CD14-positive monocyte (primary cell): Measurements from ENCODE around the gene PDCD1. TPM values are rescaled to one million over a fixed set of nuclear protein-coding genes. Genes with fewer than 3 reads are reported as not detected.

ENCODE experiments used
- DNase-seq, 3 donors: peaks; one replicate each; pipeline ENCODE4 v3.0.0-alpha.2; 2011 to 2022
- H2AFZ ChIP-seq: 2 replicates; pipeline ENCODE4 v1.6.0; 2012; ENCODE audit warnings: mild to moderate bottlenecking, low read depth, low read length, inconsistent platforms; ENCODE audit not compliant: insufficient read depth, poor library complexity, severe bottlenecking
- H3K27ac ChIP-seq, 2 donors: 1 replicate in 1 of 2; 2 replicates in 1 of 2; pipeline ENCODE4 v1.5.1; 2012 to 2013; ENCODE audit warnings: low read length in 2 of 2, control low read depth in 1 of 2, inconsistent platforms in 1 of 2, low read depth in 1 of 2, mild to moderate bottlenecking in 1 of 2
- H3K27me3 ChIP-seq, 2 donors: one replicate each; pipeline versions ENCODE4 v1.6.0 to v1.6.1; 2011 to 2013; ENCODE audit warnings: low read length in 2 of 2; ENCODE audit not compliant: control insufficient read depth in 2 of 2, insufficient read depth in 2 of 2
- H3K36me3 ChIP-seq, 2 donors: replicated peaks in 1 of 2; 1 replicate in 1 of 2; 2 replicates in 1 of 2; pipeline versions ENCODE4 v1.5.1 to v1.6.1; 2012 to 2013; ENCODE audit warnings: low read length in 2 of 2, control low read depth in 1 of 2, inconsistent platforms in 1 of 2, mild to moderate bottlenecking in 1 of 2; ENCODE audit not compliant: insufficient read depth in 2 of 2, control insufficient read depth in 1 of 2
- H3K4me1 ChIP-seq, 2 donors: 1 replicate in 1 of 2; 2 replicates in 1 of 2; pipeline versions ENCODE4 v1.5.1 to v1.6.1; 2012 to 2013; ENCODE audit warnings: low read length in 2 of 2, control low read depth in 1 of 2, inconsistent platforms in 1 of 2, mild to moderate bottlenecking in 1 of 2, moderate library complexity in 1 of 2; ENCODE audit not compliant: insufficient read depth in 2 of 2, control insufficient read depth in 1 of 2
- H3K4me2 ChIP-seq: replicated peaks from 2 replicates; pipeline ENCODE3; 2012; ENCODE audit warnings: low read length, moderate library complexity, mild to moderate bottlenecking; ENCODE audit not compliant: poor library complexity, severe bottlenecking; ENCODE audit errors: extremely low read depth
- H3K4me3 ChIP-seq, 3 experiments: fragments of 200-600 bp in 1 of 3; sonication (generic) in 1 of 3; replicated peaks in 1 of 3; 1 replicate in 2 of 3; 2 replicates in 1 of 3; pipeline ENCODE4 v1.5.1; 2011 to 2013; ENCODE audit warnings: low read length in 3 of 3, mild to moderate bottlenecking in 3 of 3, control low read depth in 2 of 3, low read depth in 2 of 3, inconsistent platforms in 1 of 3, moderate library complexity in 1 of 3
- H3K79me2 ChIP-seq: 2 replicates; pipeline ENCODE4 v1.6.0; 2012; ENCODE audit warnings: mild to moderate bottlenecking, control low read depth, inconsistent platforms, low read length, moderate library complexity; ENCODE audit not compliant: insufficient read depth
- H3K9ac ChIP-seq: 2 replicates; pipeline ENCODE4 v1.6.0; 2017; ENCODE audit warnings: low read length, mild to moderate bottlenecking; ENCODE audit not compliant: insufficient read depth, poor library complexity, severe bottlenecking
- H3K9me3 ChIP-seq, 2 donors: replicated peaks in 1 of 2; 1 replicate in 1 of 2; 2 replicates in 1 of 2; pipeline versions ENCODE4 v1.5.1 to v1.6.1; 2012 to 2013; ENCODE audit warnings: low read length in 2 of 2, control low read depth in 1 of 2; ENCODE audit not compliant: control insufficient read depth in 1 of 2, insufficient read depth in 1 of 2
- H4K20me1 ChIP-seq: 2 replicates; pipeline ENCODE4 v1.6.0; 2012; ENCODE audit warnings: mild to moderate bottlenecking, low read length, control low read depth, moderate library complexity; ENCODE audit not compliant: insufficient read depth
- H3K27ac Mint-ChIP-seq, 7 donors: one replicate each; pipeline ENCODE4 v1.8.0; 2020; ENCODE audit warnings: mild to moderate bottlenecking in 7 of 7, mixed read lengths in 7 of 7, moderate library complexity in 6 of 7, inconsistent platforms in 2 of 7
- H3K27me3 Mint-ChIP-seq, 3 donors: one replicate each; pipeline ENCODE4 v1.8.0; 2021 to 2022; ENCODE audit warnings: low read depth in 3 of 3, mild to moderate bottlenecking in 3 of 3, mixed read lengths in 3 of 3, moderate library complexity in 3 of 3, inconsistent platforms in 1 of 3
- H3K36me3 Mint-ChIP-seq, 2 donors: one replicate each; pipeline ENCODE4 v1.8.0; 2020; ENCODE audit warnings: mixed read lengths in 2 of 2, inconsistent platforms in 1 of 2, mild to moderate bottlenecking in 1 of 2
- H3K4me1 Mint-ChIP-seq: one replicate; pipeline ENCODE4 v1.8.0; 2020; ENCODE audit warnings: mild to moderate bottlenecking, mixed read lengths
- H3K4me3 Mint-ChIP-seq, 2 donors: one replicate each; pipeline ENCODE4 v1.8.0; 2020; ENCODE audit warnings: mild to moderate bottlenecking in 2 of 2, mixed read lengths in 2 of 2, moderate library complexity in 1 of 2
- H3K9me3 Mint-ChIP-seq, 7 donors: one replicate each; pipeline ENCODE4 v1.8.0; 2020 to 2022; ENCODE audit warnings: mixed read lengths in 7 of 7, mild to moderate bottlenecking in 6 of 7, moderate library complexity in 6 of 7, inconsistent platforms in 2 of 7
- WGBS: methylation state at CpG from one replicate; pipeline ENCODE4 v1.1.5; 2013; ENCODE audit warnings: missing lambda C conversion rate; ENCODE audit not compliant: insufficient coverage; 5-methylcytosine and 5-hydroxymethylcytosine counted together
- intact Hi-C, 2 donors: fragments of 100-400 bp; cut with micrococcal nuclease; formaldehyde crosslinking; loops; one replicate each; pipeline versions ENCODE4 v1.15.0 to v1.15.1; 2023
- polyA plus RNA-seq, 3 donors: library from polyadenylated mRNA; depleted of rRNA in 1 of 3; unstranded in 2 of 3; stranded (reverse) in 1 of 3; fragments of 300-500 nt in 2 of 3; fragments of >200 nt in 1 of 3; fragmentation: Illumina TruSeq in 2 of 3; gene quantifications; 1 replicate in 2 of 3; 2 replicates in 1 of 3; pipeline ENCODE4 v1.2.3, GENCODE V29; 2012 to 2021
- TF ChIP-seq, protein P1 (sequence below): fragments of 200-600 bp; IDR thresholded peaks from one replicate; pipeline ENCODE4 v1.8.0; 2022; ENCODE audit warnings: antibody characterized with exemption, mild to moderate bottlenecking

PDCD1 gene
- polyA plus RNA-seq, 3 donors = 0.08 TPM; not detected in 2

- no peaks in the 10 kb centered on the region for H3K27me3 ChIP-seq
- H3K4me1 ChIP-seq = peaks cover 14 to 35% of the 10 kb centered on the region in 2 donors
- WGBS = 6% methylated on average over 62 of the region's 65 CpGs
- no peaks in the 10 kb centered on the region for H3K36me3 ChIP-seq
- peak; percentile 43 to 49 (median 47) for DNase-seq
- H3K9ac ChIP-seq = peak overlapping the region; percentile 43
- Mint-ChIP-seq H3K9me3 (peaks cover 0 to 3% (median 0%) of the 10 kb centered on the region in 7 donors), H3K4me3 (peak overlapping the region; percentile 78 to 90), H3K4me1 (peaks cover 38% of the 10 kb centered on the region), H3K36me3 (peaks cover 4 to 6% of the 10 kb centered on the region in 2 donors), H3K27ac (peak overlapping the region in 5 of 7 donors; percentile 45 to 85 (median 76)), H3K27me3 (peaks cover 7 to 27% (median 23%) of the 10 kb centered on the region in 3 donors)
- peak overlapping the region; percentile 56 for H2AFZ ChIP-seq
- intact Hi-C loops = no loop called here
- no peaks in the 10 kb centered on the region for H3K9me3 ChIP-seq
- TF ChIP-seq, protein P1, sequence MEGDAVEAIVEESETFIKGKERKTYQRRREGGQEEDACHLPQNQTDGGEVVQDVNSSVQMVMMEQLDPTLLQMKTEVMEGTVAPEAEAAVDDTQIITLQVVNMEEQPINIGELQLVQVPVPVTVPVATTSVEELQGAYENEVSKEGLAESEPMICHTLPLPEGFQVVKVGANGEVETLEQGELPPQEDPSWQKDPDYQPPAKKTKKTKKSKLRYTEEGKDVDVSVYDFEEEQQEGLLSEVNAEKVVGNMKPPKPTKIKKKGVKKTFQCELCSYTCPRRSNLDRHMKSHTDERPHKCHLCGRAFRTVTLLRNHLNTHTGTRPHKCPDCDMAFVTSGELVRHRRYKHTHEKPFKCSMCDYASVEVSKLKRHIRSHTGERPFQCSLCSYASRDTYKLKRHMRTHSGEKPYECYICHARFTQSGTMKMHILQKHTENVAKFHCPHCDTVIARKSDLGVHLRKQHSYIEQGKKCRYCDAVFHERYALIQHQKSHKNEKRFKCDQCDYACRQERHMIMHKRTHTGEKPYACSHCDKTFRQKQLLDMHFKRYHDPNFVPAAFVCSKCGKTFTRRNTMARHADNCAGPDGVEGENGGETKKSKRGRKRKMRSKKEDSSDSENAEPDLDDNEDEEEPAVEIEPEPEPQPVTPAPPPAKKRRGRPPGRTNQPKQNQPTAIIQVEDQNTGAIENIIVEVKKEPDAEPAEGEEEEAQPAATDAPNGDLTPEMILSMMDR = no peak
- H4K20me1 ChIP-seq = no peaks in the 10 kb centered on the region
- no peaks in the 10 kb centered on the region for H3K79me2 ChIP-seq
- H3K4me2 ChIP-seq = peak overlapping the region; percentile 77
- H3K27ac ChIP-seq = no peak overlapping the region
- H3K4me3 ChIP-seq = peak overlapping the region; percentile 39 to 69 (median 46)
These were observed 14.5 kb downstream of the PDCD1 start for GRCh38 chr2:241844066-241844728.

DNA sequence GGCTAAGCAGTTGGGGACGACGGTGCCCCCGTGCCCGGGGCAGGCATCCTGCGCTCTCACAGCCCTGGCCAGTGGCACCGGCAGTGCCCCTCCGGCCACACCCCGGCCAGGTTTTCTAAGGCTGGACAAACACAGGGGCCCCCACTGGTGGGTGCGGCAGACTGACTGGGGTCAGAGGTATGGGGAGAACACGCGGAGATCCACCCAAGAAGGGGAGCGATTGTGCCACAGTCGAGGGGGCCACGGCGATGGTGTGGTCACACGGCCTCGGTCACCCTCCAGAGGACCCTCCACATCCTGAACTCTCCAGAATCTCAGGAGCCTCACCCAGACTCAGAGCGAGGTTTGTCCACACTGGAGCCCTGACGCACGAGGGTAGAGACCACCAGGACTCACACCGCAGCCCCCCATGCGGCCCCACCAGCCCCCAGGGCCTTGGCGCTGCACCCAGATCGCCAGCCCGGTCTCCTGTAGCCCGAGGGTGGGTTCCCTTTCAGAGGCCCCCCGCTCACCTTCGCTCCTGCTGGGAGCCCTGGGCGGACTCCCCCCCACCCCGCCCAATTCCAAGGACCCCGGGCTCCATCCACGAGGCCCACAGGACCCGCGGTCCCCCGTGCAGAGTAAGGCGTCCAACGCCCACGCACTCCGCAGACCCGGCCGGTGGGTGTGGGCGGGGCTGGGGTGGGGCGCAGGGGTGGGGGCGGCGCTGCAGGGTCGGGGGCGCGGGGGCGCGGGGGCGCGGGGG lies 15.2 kb downstream of the PDCD1 start:
- H2AFZ ChIP-seq = peak overlapping the region; percentile 85
- H3K27me3 ChIP-seq = no peaks in the 10 kb centered on the region
- no peaks in the 10 kb centered on the region for H4K20me1 ChIP-seq
- H3K9me3 ChIP-seq = no peaks in the 10 kb centered on the region
- Mint-ChIP-seq H3K4me1 (peaks cover 38% of the 10 kb centered on the region), H3K9me3 (peaks cover 0 to 3% (median 0%) of the 10 kb centered on the region in 7 donors), H3K36me3 (peaks cover 4 to 6% of the 10 kb centered on the region in 2 donors), H3K27me3 (peaks cover 7 to 25% (median 23%) of the 10 kb centered on the region in 3 donors), H3K27ac (peak overlapping the region; percentile 86 to 95 (median 94)), H3K4me3 (peak overlapping the region; percentile 89 to 95)
- no peaks in the 10 kb centered on the region for H3K36me3 ChIP-seq
- no peak for DNase-seq
- H3K4me1 ChIP-seq = peaks cover 14 to 35% of the 10 kb centered on the region in 2 donors
- H3K4me2 ChIP-seq = peak overlapping the region; percentile 87
- H3K79me2 ChIP-seq = no peaks in the 10 kb centered on the region
- intact Hi-C loops = no loop called here
- WGBS = 42% methylated on average over 27 of the region's 52 CpGs
- H3K4me3 ChIP-seq = peak overlapping the region; percentile 34 to 78 (median 43)
- H3K9ac ChIP-seq = peak overlapping the region; percentile 67
- TF ChIP-seq, protein P1 = no peak
- H3K27ac ChIP-seq = peak overlapping the region in 1 of 2 donors; percentile 69
